ENCODE data around the gene KIR2DL1.
"Not testable (repeated sequence)": the region's sequence is repeated elsewhere in the genome, so short reads cannot be mapped to it uniquely, and the experiment has no call there.

The KIR2DL1 gene

GRCh38 chr19:54771018-54771960 lies 1.7 kb downstream of the KIR2DL1 start:
- not testable (repeated sequence) for DNase-seq

- not testable (repeated sequence) for DNase-seq
Measured at GRCh38 chr19:54772666-54773065, 3.1 kb downstream of the KIR2DL1 start.

DNA sequence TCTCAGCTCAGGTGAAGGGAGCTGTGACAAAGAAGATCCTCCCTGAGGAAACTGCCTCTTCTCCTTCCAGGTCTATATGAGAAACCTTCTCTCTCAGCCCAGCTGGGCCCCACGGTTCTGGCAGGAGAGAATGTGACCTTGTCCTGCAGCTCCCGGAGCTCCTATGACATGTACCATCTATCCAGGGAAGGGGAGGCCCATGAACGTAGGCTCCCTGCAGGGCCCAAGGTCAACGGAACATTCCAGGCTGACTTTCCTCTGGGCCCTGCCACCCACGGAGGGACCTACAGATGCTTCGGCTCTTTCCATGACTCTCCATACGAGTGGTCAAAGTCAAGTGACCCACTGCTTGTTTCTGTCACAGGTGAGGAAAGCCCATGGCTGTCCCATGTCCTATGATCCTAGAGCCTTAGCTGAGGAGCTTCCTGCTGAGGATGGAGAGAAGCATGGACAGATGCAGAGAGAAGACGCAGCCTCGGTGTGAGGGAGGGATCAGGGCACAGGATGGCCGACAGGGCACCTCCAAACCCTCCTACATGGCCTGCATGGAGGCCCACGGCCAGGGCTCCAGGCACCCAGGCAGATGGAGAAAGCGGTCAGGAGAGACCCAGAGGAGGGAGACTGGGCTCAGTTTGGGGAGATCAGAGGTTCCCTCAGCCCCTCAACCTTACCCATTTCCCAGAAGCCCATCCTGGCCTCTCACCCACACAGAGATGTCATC lies 5.7 kb downstream of the KIR2DL1 start:
- DNase-seq = not testable (repeated sequence)

GRCh38 chr19:54775830-54776229 lies 6.2 kb downstream of the KIR2DL1 start:
- DNase-seq = not testable (repeated sequence)

GRCh38 chr19:54777851-54778250 lies 8.3 kb downstream of the KIR2DL1 start:
- not testable (repeated sequence) for DNase-seq

DNA sequence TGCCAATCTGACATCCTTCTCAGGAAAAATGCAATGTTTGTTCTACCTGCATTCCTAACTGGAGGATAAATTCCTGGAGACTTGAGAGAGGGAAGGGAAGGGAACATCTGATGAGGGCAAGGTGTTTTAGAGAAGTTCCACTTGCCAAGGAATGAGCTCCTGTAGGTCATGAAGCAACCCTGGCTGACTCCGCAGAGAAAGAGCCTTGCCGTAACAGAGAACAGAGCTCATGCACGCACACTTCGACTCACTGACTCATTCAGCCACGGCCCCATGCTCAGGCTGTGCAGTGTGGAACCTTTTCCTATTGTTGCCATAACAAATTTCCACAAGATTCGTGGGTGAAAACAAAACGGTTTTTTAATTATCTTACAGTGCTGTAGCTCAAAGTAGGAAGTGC lies 9.3 kb downstream of the KIR2DL1 start:
- DNase-seq = not testable (repeated sequence)

DNA sequence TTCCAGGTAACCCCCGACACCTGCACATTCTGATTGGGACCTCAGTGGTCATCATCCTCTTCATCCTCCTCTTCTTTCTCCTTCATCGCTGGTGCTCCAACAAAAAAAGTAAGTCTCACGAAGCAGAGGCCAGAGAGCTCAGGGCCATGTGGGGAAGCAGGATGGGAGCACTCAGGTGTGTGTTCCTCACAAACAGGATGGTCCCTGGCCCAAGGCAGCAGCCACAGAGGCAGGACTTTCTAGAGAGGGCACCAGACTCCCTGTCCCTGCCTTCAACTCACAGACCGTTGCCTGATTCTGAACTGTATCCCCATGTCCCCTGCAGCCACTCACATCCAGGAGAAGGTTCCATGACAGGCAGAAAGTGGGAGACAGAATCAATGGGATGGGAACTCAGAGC lies 13.3 kb downstream of the KIR2DL1 start:
- not testable (repeated sequence) for DNase-seq

GRCh38 chr19:54786091-54786723 lies 16.6 kb downstream of the KIR2DL1 start:
- DNase-seq = not testable (repeated sequence)

GRCh38 chr19:54788154-54788553 lies 18.6 kb downstream of the KIR2DL1 start:
- not testable (repeated sequence) for DNase-seq

- no peak for DNase-seq
Measured at GRCh38 chr19:54790711-54791110, 21.1 kb downstream of the KIR2DL1 start.

DNA sequence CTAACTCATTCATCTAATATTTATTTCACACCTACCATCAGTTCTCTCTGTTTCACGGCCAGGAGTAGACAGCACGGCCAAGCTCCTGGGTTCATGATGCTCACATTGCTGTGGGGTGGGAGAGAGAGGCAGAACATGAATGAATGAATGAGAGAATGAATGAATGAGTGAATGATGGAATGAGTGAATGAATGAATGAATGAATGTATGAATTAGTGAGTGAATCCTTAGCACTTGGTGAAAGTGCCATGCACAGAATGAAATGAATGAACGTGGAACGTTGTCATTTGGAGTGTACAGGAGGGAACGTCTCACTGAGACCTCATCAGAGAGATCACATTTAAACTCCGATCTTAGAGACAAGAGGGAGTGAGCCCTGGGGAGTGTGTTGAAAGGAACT lies 21.9 kb downstream of the KIR2DL1 start:
- no peak for DNase-seq

DNA sequence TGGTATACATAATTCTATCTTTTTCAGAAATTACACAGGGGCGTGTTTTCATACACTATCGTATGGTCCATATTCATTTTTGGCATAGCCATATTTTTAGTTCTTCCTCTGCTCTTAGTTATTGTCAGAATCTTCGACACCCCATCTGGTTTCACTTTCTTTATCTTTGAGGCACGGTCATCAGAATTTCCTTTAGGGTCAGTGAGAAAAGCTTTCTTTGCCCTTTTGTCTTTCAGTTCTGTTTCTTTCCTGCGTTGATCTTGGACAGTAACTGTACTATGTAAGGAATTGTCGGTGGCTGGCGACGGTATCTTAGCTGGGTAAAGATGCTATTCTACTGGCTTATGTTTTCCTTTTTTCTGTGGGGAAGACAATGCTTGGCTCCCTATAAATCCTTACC lies 23.2 kb downstream of the KIR2DL1 start:
- no peak for DNase-seq

- DNase-seq = no peak
Measured at GRCh38 chr19:54795758-54796157, 26.2 kb downstream of the KIR2DL1 start.

GRCh38 chr19:54803410-54803809 lies 33.8 kb downstream of the KIR2DL1 start, which contains the start of gene KIR2DL4:
KIR2DL4 (plus strand) TSS chr19:54803610; CDS start chr19:54803652, 42 bp downstream.
- no peak for DNase-seq

- no peak for DNase-seq
Measured at GRCh38 chr19:54804101-54804500, 34.5 kb downstream of the KIR2DL1 start.

DNA sequence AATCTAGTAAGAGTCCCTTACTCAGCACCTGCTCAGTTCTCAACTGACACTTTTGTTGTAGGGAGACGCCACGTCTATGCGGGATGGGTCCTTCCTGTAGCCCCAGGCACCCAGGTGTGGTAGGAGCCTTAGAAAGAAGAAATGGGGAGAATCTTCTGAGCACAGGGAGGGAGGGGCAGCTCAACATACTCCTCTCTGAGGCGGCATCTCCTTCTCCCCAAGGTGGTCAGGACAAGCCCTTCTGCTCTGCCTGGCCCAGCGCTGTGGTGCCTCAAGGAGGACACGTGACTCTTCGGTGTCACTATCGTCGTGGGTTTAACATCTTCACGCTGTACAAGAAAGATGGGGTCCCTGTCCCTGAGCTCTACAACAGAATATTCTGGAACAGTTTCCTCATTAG lies 35.0 kb downstream of the KIR2DL1 start:
- no peak for DNase-seq

DNA sequence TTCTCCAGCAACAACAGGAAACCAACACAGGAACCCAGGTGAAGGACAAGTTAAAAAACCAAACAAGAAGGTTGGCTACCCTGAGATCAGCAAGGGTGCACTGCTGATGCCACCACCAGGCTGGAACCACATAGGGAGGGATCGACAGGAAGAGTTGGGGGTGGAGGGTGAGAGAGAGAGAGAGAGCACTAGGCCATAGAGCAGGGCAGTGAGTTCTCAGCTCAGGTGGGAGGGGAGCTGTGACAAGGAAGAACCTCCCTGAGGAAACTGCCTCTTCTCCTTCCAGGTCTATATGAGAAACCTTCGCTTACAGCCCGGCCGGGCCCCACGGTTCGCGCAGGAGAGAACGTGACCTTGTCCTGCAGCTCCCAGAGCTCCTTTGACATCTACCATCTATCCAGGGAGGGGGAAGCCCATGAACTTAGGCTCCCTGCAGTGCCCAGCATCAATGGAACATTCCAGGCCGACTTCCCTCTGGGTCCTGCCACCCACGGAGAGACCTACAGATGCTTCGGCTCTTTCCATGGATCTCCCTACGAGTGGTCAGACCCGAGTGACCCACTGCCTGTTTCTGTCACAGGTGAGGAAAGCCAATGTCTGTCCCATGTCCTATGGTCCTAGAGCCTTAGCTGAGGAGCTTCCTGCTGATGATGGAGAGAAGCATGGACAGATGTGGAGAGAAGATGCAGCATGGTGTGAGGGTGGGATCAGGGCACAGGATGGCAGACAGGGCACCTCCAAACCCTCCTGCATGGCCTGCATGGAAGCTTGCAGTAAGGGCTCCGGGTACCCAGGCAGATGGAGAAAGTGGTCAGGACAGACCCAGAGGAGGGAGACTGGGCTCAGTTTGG lies 36.3 kb downstream of the KIR2DL1 start:
- no peak for DNase-seq

DNA sequence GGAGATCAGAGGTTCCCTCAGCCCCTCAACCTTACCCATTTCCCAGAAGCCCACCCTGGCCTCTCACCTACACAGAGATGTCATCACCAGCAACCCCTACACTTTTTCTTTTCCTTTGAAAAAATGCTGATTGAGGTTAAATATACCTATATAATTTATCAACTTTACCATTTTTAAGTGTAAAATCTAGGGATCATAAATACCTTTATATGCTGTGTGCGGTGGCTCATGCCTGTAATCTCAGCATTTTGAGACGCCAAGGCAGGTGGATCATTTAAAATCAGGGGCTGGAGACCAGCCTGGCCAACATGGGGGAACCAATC lies 36.9 kb downstream of the KIR2DL1 start:
- no peak for DNase-seq

DNA sequence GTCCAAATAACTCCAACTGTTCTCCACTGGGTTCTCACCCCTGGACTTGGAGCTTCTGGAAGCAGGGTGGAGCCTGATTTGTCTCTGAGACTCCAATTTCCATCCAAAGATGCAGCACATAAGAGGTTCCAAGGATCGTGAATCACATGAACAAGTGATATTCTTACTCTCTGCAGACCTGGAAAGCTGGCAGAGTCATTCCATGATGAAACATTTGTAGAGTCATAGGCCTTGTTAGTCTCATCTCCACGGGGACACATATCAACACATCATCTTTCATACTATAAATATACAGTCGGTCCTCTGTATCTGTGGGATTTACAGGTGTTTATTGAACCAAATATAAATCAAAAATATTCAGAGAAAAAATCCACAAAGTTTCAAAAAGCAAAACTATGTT lies 45.0 kb downstream of the KIR2DL1 start:
- DNase-seq = not testable (repeated sequence)

GRCh38 chr19:54816251-54816650 lies 46.7 kb downstream of the KIR2DL1 start, which contains the start of gene KIR3DL1:
KIR3DL1 (plus strand) TSS chr19:54816468.
- DNase-seq = not testable (repeated sequence)

DNA sequence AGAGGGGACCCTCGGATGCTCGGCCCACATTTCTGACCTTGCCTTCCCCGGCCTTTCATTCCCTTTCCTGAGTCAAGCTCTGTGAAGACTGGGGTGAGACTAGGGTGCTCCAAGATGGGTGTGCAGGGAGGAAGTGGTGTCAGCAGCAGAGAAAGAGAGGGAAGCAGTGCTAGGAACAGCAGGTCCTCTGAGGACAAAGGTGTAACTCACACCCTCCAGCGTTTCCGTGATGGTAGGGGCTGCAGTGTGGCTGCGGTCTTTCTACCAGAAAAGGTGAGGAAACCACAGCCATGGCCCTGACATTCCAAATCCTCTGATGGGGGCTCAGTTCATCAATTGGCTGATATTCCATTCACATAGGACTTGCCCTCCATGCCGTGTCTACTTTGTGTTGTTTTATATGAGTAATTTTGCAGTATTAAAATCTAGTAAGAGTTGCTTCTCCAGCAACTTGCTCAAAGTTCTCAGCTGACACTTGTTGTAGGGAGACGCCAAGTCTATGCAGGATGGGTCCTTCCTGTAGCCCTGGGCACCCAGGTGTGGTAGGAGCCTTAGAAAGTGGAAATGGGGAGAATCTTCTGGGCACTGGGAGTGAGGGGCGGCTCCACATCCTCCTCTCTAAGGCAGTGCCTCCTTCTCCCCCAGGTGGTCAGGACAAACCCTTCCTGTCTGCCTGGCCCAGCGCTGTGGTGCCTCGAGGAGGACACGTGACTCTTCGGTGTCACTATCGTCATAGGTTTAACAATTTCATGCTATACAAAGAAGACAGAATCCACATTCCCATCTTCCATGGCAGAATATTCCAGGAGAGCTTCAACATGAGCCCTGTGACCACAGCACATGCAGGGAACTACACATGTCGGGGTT lies 48.3 kb downstream of the KIR2DL1 start:
- DNase-seq = no peak
